Measurements from ENCODE around the gene PPP3CA. TPM values are rescaled to one million over a fixed set of nuclear protein-coding genes. Genes with fewer than 3 reads are reported as not detected.
A peak's percentile ranks its signal among the peaks of the same experiment; 100 is the strongest.

The PPP3CA gene
- total and polyA plus RNA-seq, 2 experiments from 2014 or later, result 42.3 to 42.8 TPM

DNA sequence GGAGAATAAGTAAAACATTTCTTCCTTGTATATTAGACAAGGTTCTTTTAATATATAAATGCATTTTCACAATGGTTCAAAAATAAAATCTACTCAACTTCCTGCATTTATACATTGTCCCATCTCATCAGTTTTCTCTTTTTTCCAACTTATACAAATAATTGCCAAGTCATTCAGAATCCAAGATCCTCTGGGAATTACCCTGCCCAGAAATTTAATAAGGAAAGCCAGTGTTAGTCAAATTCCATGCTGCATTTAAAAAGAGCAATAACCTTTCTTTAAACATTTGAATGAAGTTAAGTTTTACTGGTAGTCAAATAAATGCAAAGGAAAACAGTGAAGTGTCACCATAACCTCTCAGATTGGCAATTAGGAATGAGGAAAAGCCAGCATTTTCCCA lies 357.9 kb downstream of the PPP3CA start:
- no peak for DNase-seq
- H3K36me3 ChIP-seq (ENCODE audit: low read depth), result no peaks in the 10 kb centered on the region
- no peaks in the 10 kb centered on the region for H4K20me1 ChIP-seq (ENCODE audit: insufficient read depth)
- no peak for TF ChIP-seq EZH2 (IDR thresholded peaks at IDR 0.05; ENCODE audit: insufficient read depth, poor library complexity, severe bottlenecking)
- no peak for TF ChIP-seq EZH2phosphoT487 (IDR thresholded peaks at IDR 0.05; ENCODE audit: insufficient read depth, low read depth)
- in situ Hi-C loops (cut with MboI), result no loop called here
- H3K79me2 ChIP-seq (ENCODE audit: insufficient read depth), result no peaks in the 10 kb centered on the region
- H3K9me2 ChIP-seq (ENCODE audit: insufficient read depth), result no peaks in the 10 kb centered on the region
- H3F3A ChIP-seq (ENCODE audit: insufficient read depth), result 0 out of 2 replicates have a peak, but pooled peaks cover 9% of the 10 kb centered on the region
- no peak overlapping the region for H3K9ac ChIP-seq
- peaks cover 24% of the 10 kb centered on the region; the same call in 1 of the 2 replicates for H3K27me3 ChIP-seq (replicated peaks; ENCODE audit: insufficient read depth)
- H3K4me3 ChIP-seq, result no peak overlapping the region
- no peaks in the 10 kb centered on the region for H3K9me3 ChIP-seq (ENCODE audit: low read depth)
- H3K4me1 ChIP-seq (ENCODE audit: insufficient read depth), result peaks cover 21% of the 10 kb centered on the region
- H3K4me2 ChIP-seq (ENCODE audit: unreplicated experiment), result no peak overlapping the region
- H2AFZ ChIP-seq, result no peak overlapping the region
- no peak overlapping the region for H3K27ac ChIP-seq

DNA sequence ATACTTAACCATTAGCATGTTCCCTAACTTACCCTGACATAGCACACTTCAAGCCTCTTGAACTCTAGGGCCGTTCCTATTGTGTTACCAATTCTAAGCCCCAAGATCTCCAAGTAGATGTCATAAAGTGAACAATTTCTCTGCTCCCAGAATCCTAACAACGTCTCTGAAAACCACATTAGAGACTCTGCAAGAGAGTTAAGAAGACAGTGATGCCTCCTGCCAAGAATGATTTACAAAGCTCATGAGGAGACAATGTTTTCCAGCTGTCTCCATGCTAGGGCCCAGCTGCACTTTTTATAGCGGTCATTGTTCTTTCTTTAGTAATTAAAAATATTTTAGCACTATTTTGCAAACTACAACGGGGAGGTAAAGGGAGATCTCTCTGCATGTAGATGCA lies 358.4 kb downstream of the PPP3CA start:
- no peak overlapping the region for H3K9ac ChIP-seq
- H3K4me3 ChIP-seq, result no peak overlapping the region
- peaks cover 27% of the 10 kb centered on the region for H3K4me1 ChIP-seq (ENCODE audit: insufficient read depth)
- in situ Hi-C loops (cut with MboI), result no loop called here
- no peak for TF ChIP-seq EZH2 (IDR thresholded peaks at IDR 0.05; ENCODE audit: insufficient read depth, poor library complexity, severe bottlenecking)
- no peak for TF ChIP-seq EZH2phosphoT487 (IDR thresholded peaks at IDR 0.05; ENCODE audit: insufficient read depth, low read depth)
- no peak overlapping the region for H3K27ac ChIP-seq
- H3K9me2 ChIP-seq (ENCODE audit: insufficient read depth), result no peaks in the 10 kb centered on the region
- no peaks in the 10 kb centered on the region for H4K20me1 ChIP-seq (ENCODE audit: insufficient read depth)
- H3K4me2 ChIP-seq (ENCODE audit: unreplicated experiment), result no peak overlapping the region
- no peaks in the 10 kb centered on the region for H3K79me2 ChIP-seq (ENCODE audit: insufficient read depth)
- no peak overlapping the region for H2AFZ ChIP-seq
- no peaks in the 10 kb centered on the region for H3K9me3 ChIP-seq (ENCODE audit: low read depth)
- no peaks in the 10 kb centered on the region for H3K36me3 ChIP-seq (ENCODE audit: low read depth)
- H3K27me3 ChIP-seq (replicated peaks; ENCODE audit: insufficient read depth), result peaks cover 24% of the 10 kb centered on the region; the same call in 1 of the 2 replicates
- no peak for DNase-seq
- 0 out of 2 replicates have a peak, but pooled peaks cover 13% of the 10 kb centered on the region for H3F3A ChIP-seq (ENCODE audit: insufficient read depth)
- 39 to 46% methylated on average over 4 of the region's 4 CpGs for WGBS, 2 experiments (ENCODE audit: low coverage in 1 of 2, low lambda C conversion rate in 2 of 2, missing lambda C conversion rate in 2 of 2)

DNA sequence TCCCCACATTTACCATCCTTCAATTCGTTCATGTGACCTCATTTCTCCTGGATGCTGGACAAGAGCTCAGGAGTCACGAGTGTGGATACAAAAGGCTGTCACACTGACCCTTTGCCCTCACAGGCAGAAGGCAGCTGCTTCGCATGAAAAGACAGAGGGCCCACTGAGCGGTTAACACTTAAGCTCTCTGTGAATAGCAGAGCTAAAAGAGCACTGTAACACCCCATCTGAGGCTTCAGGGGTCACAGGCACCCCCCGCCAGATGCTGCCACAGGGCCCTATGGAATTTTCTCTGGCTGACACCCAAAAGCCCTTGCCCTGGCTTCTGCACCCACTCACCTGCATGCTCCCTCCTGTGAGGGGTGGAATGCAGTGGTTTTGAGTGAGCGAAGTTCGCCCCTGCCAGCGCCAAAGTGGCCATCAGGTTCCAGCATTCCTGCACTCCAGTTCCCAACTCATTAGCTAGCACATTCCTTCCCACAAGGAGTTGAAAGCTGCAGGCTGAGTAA lies 360.9 kb downstream of the PPP3CA start:
- no peak overlapping the region for H3K27ac ChIP-seq
- H3F3A ChIP-seq (ENCODE audit: insufficient read depth), result 0 out of 2 replicates have a peak, but pooled peaks cover 21% of the 10 kb centered on the region
- WGBS, 2 experiments (ENCODE audit: low coverage in 1 of 2, low lambda C conversion rate in 2 of 2, missing lambda C conversion rate in 2 of 2), result 96% methylated on average over 8 of the region's 8 CpGs
- DNase-seq, result no peak
- no peaks in the 10 kb centered on the region for H3K9me2 ChIP-seq (ENCODE audit: insufficient read depth)
- in situ Hi-C loops (cut with MboI), result no loop called here
- H3K27me3 ChIP-seq (replicated peaks; ENCODE audit: insufficient read depth), result peaks cover 24% of the 10 kb centered on the region; the same call in 1 of the 2 replicates
- no peak overlapping the region for H3K4me3 ChIP-seq
- no peak overlapping the region for H3K9ac ChIP-seq
- TF ChIP-seq EZH2phosphoT487 (IDR thresholded peaks at IDR 0.05; ENCODE audit: insufficient read depth, low read depth) (no peak), EZH2 (IDR thresholded peaks at IDR 0.05; ENCODE audit: insufficient read depth, poor library complexity, severe bottlenecking) (no peak)
- no peak overlapping the region for H3K4me2 ChIP-seq (ENCODE audit: unreplicated experiment)
- no peaks in the 10 kb centered on the region for H3K79me2 ChIP-seq (ENCODE audit: insufficient read depth)
- H3K9me3 ChIP-seq (ENCODE audit: low read depth), result no peaks in the 10 kb centered on the region
- H3K4me1 ChIP-seq (ENCODE audit: insufficient read depth), result peaks cover 43% of the 10 kb centered on the region
- H2AFZ ChIP-seq, result no peak overlapping the region
- H3K36me3 ChIP-seq (ENCODE audit: low read depth), result no peaks in the 10 kb centered on the region
- H4K20me1 ChIP-seq (ENCODE audit: insufficient read depth), result no peaks in the 10 kb centered on the region

DNA sequence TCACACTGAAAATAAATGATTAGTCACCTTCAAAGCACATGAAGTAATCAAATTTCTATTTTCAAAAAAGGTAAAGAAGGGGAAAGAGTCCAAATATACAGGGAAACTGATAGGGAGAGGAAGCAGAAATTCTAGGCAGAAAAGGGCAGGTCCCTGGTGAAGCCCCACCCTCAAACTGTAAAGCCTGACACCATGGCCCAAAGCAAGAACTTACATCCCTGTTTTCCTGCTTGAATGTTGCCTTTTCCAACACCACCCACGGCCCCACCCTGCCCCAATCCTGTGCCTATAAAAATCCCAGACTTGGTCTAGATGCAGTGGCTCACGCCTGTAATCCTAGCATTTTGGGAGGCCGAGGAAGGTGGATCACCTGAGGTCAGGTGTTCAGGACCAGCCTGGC lies 361.8 kb downstream of the PPP3CA start:
- Histone ChIP-seq H3K4me2 (ENCODE audit: unreplicated experiment) (peak overlapping the region; percentile 55), H3K36me3 (ENCODE audit: low read depth) (no peaks in the 10 kb centered on the region), H3K9ac (no peak overlapping the region), H3K79me2 (ENCODE audit: insufficient read depth) (no peaks in the 10 kb centered on the region), H3K27ac (peak overlapping the region; percentile 38), H3K4me1 (ENCODE audit: insufficient read depth) (peaks cover 37% of the 10 kb centered on the region), H4K20me1 (ENCODE audit: insufficient read depth) (no peaks in the 10 kb centered on the region), H3K4me3 (no peak overlapping the region), H3F3A (ENCODE audit: insufficient read depth) (0 out of 2 replicates have a peak, but pooled peaks cover 23% of the 10 kb centered on the region), H3K27me3 (replicated peaks; ENCODE audit: insufficient read depth) (peaks cover 24% of the 10 kb centered on the region; the same call in 1 of the 2 replicates), H2AFZ (no peak overlapping the region), H3K9me2 (ENCODE audit: insufficient read depth) (no peaks in the 10 kb centered on the region), H3K9me3 (ENCODE audit: low read depth) (no peaks in the 10 kb centered on the region)
- TF ChIP-seq EZH2phosphoT487 (IDR thresholded peaks at IDR 0.05; ENCODE audit: insufficient read depth, low read depth) (no peak), EZH2 (IDR thresholded peaks at IDR 0.05; ENCODE audit: insufficient read depth, poor library complexity, severe bottlenecking) (no peak)
- in situ Hi-C loops (cut with MboI), result no loop called here
- no peak for DNase-seq
- 83 to 88% methylated on average over 3 of the region's 3 CpGs for WGBS, 2 experiments (ENCODE audit: low coverage in 1 of 2, low lambda C conversion rate in 2 of 2, missing lambda C conversion rate in 2 of 2)

DNA sequence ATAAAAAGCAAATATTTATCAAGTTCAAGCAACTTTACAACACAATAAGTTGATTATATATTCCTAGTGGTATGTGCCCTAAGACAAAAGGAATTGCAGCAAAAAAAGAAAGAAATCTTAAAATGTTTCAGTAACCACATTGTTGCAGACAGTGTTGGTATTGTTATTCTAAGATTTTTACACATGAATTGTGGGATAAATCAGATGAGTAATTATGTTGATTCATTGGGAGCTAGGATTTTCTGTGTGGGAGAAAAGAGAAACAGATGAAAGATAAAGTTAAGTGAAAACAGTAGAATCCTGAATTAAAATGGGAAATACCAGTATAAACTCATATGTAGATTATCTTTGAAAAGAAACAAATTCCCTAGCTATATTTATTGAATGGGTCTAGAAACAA lies 362.4 kb downstream of the PPP3CA start:
- no peak overlapping the region for H3K4me3 ChIP-seq
- H3K27me3 ChIP-seq (replicated peaks; ENCODE audit: insufficient read depth), result peaks cover 22% of the 10 kb centered on the region; the same call in 1 of the 2 replicates
- DNase-seq, result peak; percentile 84
- no peak overlapping the region for H2AFZ ChIP-seq
- H3K4me1 ChIP-seq (ENCODE audit: insufficient read depth), result peaks cover 37% of the 10 kb centered on the region
- H3K79me2 ChIP-seq (ENCODE audit: insufficient read depth), result no peaks in the 10 kb centered on the region
- H3K36me3 ChIP-seq (ENCODE audit: low read depth), result no peaks in the 10 kb centered on the region
- H3K4me2 ChIP-seq (ENCODE audit: unreplicated experiment), result peak overlapping the region; percentile 55
- no peaks in the 10 kb centered on the region for H3K9me2 ChIP-seq (ENCODE audit: insufficient read depth)
- no peaks in the 10 kb centered on the region for H4K20me1 ChIP-seq (ENCODE audit: insufficient read depth)
- TF ChIP-seq EZH2phosphoT487 (IDR thresholded peaks at IDR 0.05; ENCODE audit: insufficient read depth, low read depth) (peak; percentile 90), EZH2 (IDR thresholded peaks at IDR 0.05; ENCODE audit: insufficient read depth, poor library complexity, severe bottlenecking) (no peak)
- in situ Hi-C loops (cut with MboI), result no loop called here
- H3K9ac ChIP-seq, result no peak overlapping the region
- H3K9me3 ChIP-seq (ENCODE audit: low read depth), result no peaks in the 10 kb centered on the region
- peak overlapping the region; percentile 38 for H3K27ac ChIP-seq
- 0 out of 2 replicates have a peak, but pooled peaks cover 23% of the 10 kb centered on the region for H3F3A ChIP-seq (ENCODE audit: insufficient read depth)
